Activated naive CD8-positive, alpha-beta T cell treated with anti-CD3 and anti-CD28 coated beads for 36 hours (primary cell): ENCODE data around the gene ZBTB20. TPM values are rescaled to one million over a fixed set of nuclear protein-coding genes. Genes with fewer than 3 reads are reported as not detected.
A peak's percentile ranks its signal among the peaks of the same experiment; 100 is the strongest.

Source experiments
- DNase-seq: peaks from one replicate; pipeline ENCODE4 v3.0.0; 2021
- H3K27ac Mint-ChIP-seq: one replicate; pipeline ENCODE4 v1.8.0; 2022; ENCODE audit warnings: mild to moderate bottlenecking, moderate library complexity, mixed read lengths
- H3K27me3 Mint-ChIP-seq: one replicate; pipeline ENCODE4 v1.8.0; 2022; ENCODE audit warnings: mild to moderate bottlenecking, mixed read lengths
- H3K36me3 Mint-ChIP-seq: one replicate; pipeline ENCODE4 v1.8.0; 2021; ENCODE audit warnings: mild to moderate bottlenecking, mixed read lengths
- H3K4me1 Mint-ChIP-seq: one replicate; pipeline ENCODE4 v1.8.0; 2021; ENCODE audit warnings: mixed read lengths
- H3K4me3 Mint-ChIP-seq: one replicate; pipeline ENCODE4 v1.8.0; 2022; ENCODE audit warnings: mild to moderate bottlenecking, moderate library complexity, mixed read lengths
- H3K9me3 Mint-ChIP-seq: one replicate; pipeline ENCODE4 v1.8.0; 2022; ENCODE audit warnings: mixed read lengths
- total RNA-seq, 2 experiments: library from RNA; stranded (reverse); gene quantifications; one replicate each; pipeline ENCODE4 v1.2.3, GENCODE V29; 2021

ZBTB20 gene
- total RNA-seq, 2 experiments from 2014 or later, result 3.5 to 4.5 TPM

- no peak for DNase-seq
- H3K27me3 Mint-ChIP-seq, result no peaks in the 10 kb centered on the region
- H3K36me3 Mint-ChIP-seq, result peaks cover 39% of the 10 kb centered on the region
- no peak overlapping the region for H3K27ac Mint-ChIP-seq
- H3K4me3 Mint-ChIP-seq, result no peak overlapping the region
- H3K9me3 Mint-ChIP-seq, result peaks cover 23% of the 10 kb centered on the region
- H3K4me1 Mint-ChIP-seq, result peaks cover 13% of the 10 kb centered on the region
Observed at GRCh38 chr3:114639171-114639570, 507.9 kb downstream of the ZBTB20 start.

- no peak for DNase-seq
- Mint-ChIP-seq H3K4me3 (no peak overlapping the region), H3K9me3 (peaks cover 25% of the 10 kb centered on the region), H3K27me3 (no peaks in the 10 kb centered on the region), H3K27ac (no peak overlapping the region), H3K4me1 (peaks cover 39% of the 10 kb centered on the region), H3K36me3 (peaks cover 41% of the 10 kb centered on the region)
Observed at GRCh38 chr3:114635878-114636277, 511.2 kb downstream of the ZBTB20 start.

GRCh38 chr3:114634635-114635034 lies 512.5 kb downstream of the ZBTB20 start:
- Mint-ChIP-seq H3K27ac (no peak overlapping the region), H3K27me3 (no peaks in the 10 kb centered on the region), H3K4me3 (no peak overlapping the region), H3K4me1 (peaks cover 33% of the 10 kb centered on the region), H3K9me3 (peaks cover 25% of the 10 kb centered on the region), H3K36me3 (peaks cover 35% of the 10 kb centered on the region)
- no peak for DNase-seq

GRCh38 chr3:114632757-114633424 lies 514.2 kb downstream of the ZBTB20 start:
- DNase-seq, result peak; percentile 42
- Mint-ChIP-seq H3K4me3 (no peak overlapping the region), H3K4me1 (peaks cover 32% of the 10 kb centered on the region), H3K27ac (peak overlapping the region; percentile 79), H3K27me3 (no peaks in the 10 kb centered on the region), H3K9me3 (peaks cover 19% of the 10 kb centered on the region), H3K36me3 (peaks cover 27% of the 10 kb centered on the region)

- Mint-ChIP-seq H3K27ac (no peak overlapping the region), H3K36me3 (peaks cover 28% of the 10 kb centered on the region), H3K4me1 (peaks cover 39% of the 10 kb centered on the region), H3K27me3 (no peaks in the 10 kb centered on the region), H3K4me3 (no peak overlapping the region), H3K9me3 (no peaks in the 10 kb centered on the region)
- no peak for DNase-seq
Observed at GRCh38 chr3:114627770-114628169, 519.3 kb downstream of the ZBTB20 start.

GRCh38 chr3:114626751-114627150 lies 520.3 kb downstream of the ZBTB20 start:
- Mint-ChIP-seq H3K9me3 (no peaks in the 10 kb centered on the region), H3K27ac (no peak overlapping the region), H3K4me1 (peaks cover 31% of the 10 kb centered on the region), H3K4me3 (no peak overlapping the region), H3K36me3 (peaks cover 31% of the 10 kb centered on the region), H3K27me3 (no peaks in the 10 kb centered on the region)
- no peak for DNase-seq

- peaks cover 34% of the 10 kb centered on the region for H3K36me3 Mint-ChIP-seq
- DNase-seq, result peak; percentile 3
Observed at GRCh38 chr3:114624571-114625181, 522.4 kb downstream of the ZBTB20 start.

GRCh38 chr3:114624047-114624445 lies 523.0 kb downstream of the ZBTB20 start:
- Mint-ChIP-seq H3K27ac (no peak overlapping the region), H3K4me3 (no peak overlapping the region), H3K9me3 (no peaks in the 10 kb centered on the region), H3K4me1 (peaks cover 32% of the 10 kb centered on the region), H3K36me3 (peaks cover 35% of the 10 kb centered on the region), H3K27me3 (no peaks in the 10 kb centered on the region)
- DNase-seq, result no peak

More at GRCh38 chr3:114624571-114625181, 522.4 kb downstream of the ZBTB20 start:
- Mint-ChIP-seq H3K27ac (peak overlapping the region; percentile 25), H3K4me3 (no peak overlapping the region), H3K27me3 (no peaks in the 10 kb centered on the region), H3K4me1 (peaks cover 32% of the 10 kb centered on the region), H3K9me3 (no peaks in the 10 kb centered on the region)

GRCh38 chr3:114623420-114624046 lies 523.6 kb downstream of the ZBTB20 start:
- Mint-ChIP-seq H3K36me3 (peaks cover 35% of the 10 kb centered on the region), H3K27me3 (no peaks in the 10 kb centered on the region), H3K9me3 (no peaks in the 10 kb centered on the region), H3K4me1 (peaks cover 32% of the 10 kb centered on the region), H3K27ac (peak overlapping the region; percentile 46), H3K4me3 (no peak overlapping the region)
- no peak for DNase-seq

GRCh38 chr3:114622001-114622400 lies 525.1 kb downstream of the ZBTB20 start:
- Mint-ChIP-seq H3K27me3 (no peaks in the 10 kb centered on the region), H3K27ac (no peak overlapping the region), H3K36me3 (peaks cover 35% of the 10 kb centered on the region), H3K9me3 (no peaks in the 10 kb centered on the region), H3K4me3 (no peak overlapping the region), H3K4me1 (peaks cover 28% of the 10 kb centered on the region)
- DNase-seq, result no peak

- Mint-ChIP-seq H3K27ac (no peak overlapping the region), H3K4me1 (peaks cover 26% of the 10 kb centered on the region), H3K4me3 (no peak overlapping the region), H3K27me3 (no peaks in the 10 kb centered on the region), H3K9me3 (no peaks in the 10 kb centered on the region), H3K36me3 (peaks cover 26% of the 10 kb centered on the region)
- DNase-seq, result no peak
Observed at GRCh38 chr3:114619771-114620170, 527.3 kb downstream of the ZBTB20 start.

GRCh38 chr3:114615523-114616085 lies 531.5 kb downstream of the ZBTB20 start:
- Mint-ChIP-seq H3K36me3 (peaks cover 6% of the 10 kb centered on the region), H3K4me3 (no peak overlapping the region), H3K4me1 (peaks cover 3% of the 10 kb centered on the region), H3K27me3 (no peaks in the 10 kb centered on the region), H3K9me3 (no peaks in the 10 kb centered on the region), H3K27ac (no peak overlapping the region)
- DNase-seq, result no peak

- no peaks in the 10 kb centered on the region for H3K9me3 Mint-ChIP-seq
- H3K27ac Mint-ChIP-seq, result no peak overlapping the region
- H3K27me3 Mint-ChIP-seq, result no peaks in the 10 kb centered on the region
- peaks cover 3% of the 10 kb centered on the region for H3K4me1 Mint-ChIP-seq
- no peak overlapping the region for H3K4me3 Mint-ChIP-seq
- H3K36me3 Mint-ChIP-seq, result peaks cover 8% of the 10 kb centered on the region
- no peak for DNase-seq
Observed at GRCh38 chr3:114609973-114610630, 537.0 kb downstream of the ZBTB20 start.

- H3K4me3 Mint-ChIP-seq, result no peak overlapping the region
- no peaks in the 10 kb centered on the region for H3K27me3 Mint-ChIP-seq
- DNase-seq, result no peak
- peaks cover 8% of the 10 kb centered on the region for H3K36me3 Mint-ChIP-seq
- peaks cover 3% of the 10 kb centered on the region for H3K4me1 Mint-ChIP-seq
- no peak overlapping the region for H3K27ac Mint-ChIP-seq
- no peaks in the 10 kb centered on the region for H3K9me3 Mint-ChIP-seq
Observed at GRCh38 chr3:114608293-114608692, 538.8 kb downstream of the ZBTB20 start.

- DNase-seq, result no peak
- H3K36me3 Mint-ChIP-seq, result peaks cover 6% of the 10 kb centered on the region
- no peaks in the 10 kb centered on the region for H3K27me3 Mint-ChIP-seq
Observed at GRCh38 chr3:114606336-114606735, 540.8 kb downstream of the ZBTB20 start.

More at GRCh38 chr3:114606336-114606735, 540.8 kb downstream of the ZBTB20 start:
- no peak overlapping the region for H3K4me3 Mint-ChIP-seq
- H3K4me1 Mint-ChIP-seq, result peaks cover 3% of the 10 kb centered on the region
- H3K9me3 Mint-ChIP-seq, result no peaks in the 10 kb centered on the region
- H3K27ac Mint-ChIP-seq, result no peak overlapping the region
